ENCODE measurements around the gene PTPRE.

The PTPRE gene

GRCh38 chr10:128102480-128103228 is 195.8 kb downstream of the PTPRE start:
- DNase-seq = no peak

GRCh38 chr10:128103229-128103714 is 196.4 kb downstream of the PTPRE start:
- DNase-seq = no peak

GRCh38 chr10:128105383-128105782 is 198.5 kb downstream of the PTPRE start:
- DNase-seq = no peak

GRCh38 chr10:128109707-128110106 is 202.8 kb downstream of the PTPRE start:
- DNase-seq = no peak

GRCh38 chr10:128110339-128110738 is 203.4 kb downstream of the PTPRE start:
- no peak for DNase-seq

GRCh38 chr10:128111696-128112095 is 204.8 kb downstream of the PTPRE start:
- DNase-seq = no peak

- DNase-seq = no peak
These were observed 206.1 kb downstream of the PTPRE start for GRCh38 chr10:128113026-128113425.

- DNase-seq = no peak
These were observed 208.0 kb downstream of the PTPRE start for GRCh38 chr10:128114901-128115300.

GRCh38 chr10:128115356-128115755 is 208.5 kb downstream of the PTPRE start:
- no peak for DNase-seq

GRCh38 chr10:128116187-128116586 is 209.3 kb downstream of the PTPRE start:
- no peak for DNase-seq

GRCh38 chr10:128116851-128117615 is 210.1 kb downstream of the PTPRE start:
- no peak for DNase-seq

GRCh38 chr10:128121750-128122412 is 215.0 kb downstream of the PTPRE start:
- no peak for DNase-seq

- DNase-seq = no peak
These were observed 216.0 kb downstream of the PTPRE start for GRCh38 chr10:128122931-128123330.

- DNase-seq = no peak
These were observed 216.9 kb downstream of the PTPRE start for GRCh38 chr10:128123846-128124245.

GRCh38 chr10:128124813-128125403 is 218.0 kb downstream of the PTPRE start:
- DNase-seq = no peak

- DNase-seq = peak; percentile 29 to 49
These were observed 218.6 kb downstream of the PTPRE start for GRCh38 chr10:128125416-128125943.

GRCh38 chr10:128125944-128126764 is 219.3 kb downstream of the PTPRE start, which contains the start of gene MKI67:
Gene MKI67, minus strand, starts transcription at chr10:128126423. Its CDS starts 756 bp downstream, at chr10:128125667.
- DNase-seq = peak; percentile 89 to 91

- no peak for DNase-seq
These were observed 221.7 kb downstream of the PTPRE start for GRCh38 chr10:128128582-128128981.

- no peak for DNase-seq
These were observed 223.1 kb downstream of the PTPRE start for GRCh38 chr10:128130051-128130450.

Measured in stimulated activated CD4-positive, alpha-beta T cell treated with anti-CD3 and anti-CD28 coated beads, Interleukin-2, amount 100 ng/mL, for 24 hours (primary cell).